HG03025 (cell line): ENCODE results near the gene CHMP1A.
"Not testable (repeated sequence)": the region's sequence is repeated elsewhere in the genome, so short reads cannot be mapped to it uniquely, and the experiment has no call there.

ENCODE experiments used
- ATAC-seq: cut with Tn5 transposase; IDR thresholded peaks from one replicate; pipeline ENCODE4 v1.9.1; 2021; ENCODE audit warnings: mild to moderate bottlenecking, moderate library complexity; ENCODE audit not compliant: unreplicated experiment, low FRiP score

The CHMP1A gene

DNA sequence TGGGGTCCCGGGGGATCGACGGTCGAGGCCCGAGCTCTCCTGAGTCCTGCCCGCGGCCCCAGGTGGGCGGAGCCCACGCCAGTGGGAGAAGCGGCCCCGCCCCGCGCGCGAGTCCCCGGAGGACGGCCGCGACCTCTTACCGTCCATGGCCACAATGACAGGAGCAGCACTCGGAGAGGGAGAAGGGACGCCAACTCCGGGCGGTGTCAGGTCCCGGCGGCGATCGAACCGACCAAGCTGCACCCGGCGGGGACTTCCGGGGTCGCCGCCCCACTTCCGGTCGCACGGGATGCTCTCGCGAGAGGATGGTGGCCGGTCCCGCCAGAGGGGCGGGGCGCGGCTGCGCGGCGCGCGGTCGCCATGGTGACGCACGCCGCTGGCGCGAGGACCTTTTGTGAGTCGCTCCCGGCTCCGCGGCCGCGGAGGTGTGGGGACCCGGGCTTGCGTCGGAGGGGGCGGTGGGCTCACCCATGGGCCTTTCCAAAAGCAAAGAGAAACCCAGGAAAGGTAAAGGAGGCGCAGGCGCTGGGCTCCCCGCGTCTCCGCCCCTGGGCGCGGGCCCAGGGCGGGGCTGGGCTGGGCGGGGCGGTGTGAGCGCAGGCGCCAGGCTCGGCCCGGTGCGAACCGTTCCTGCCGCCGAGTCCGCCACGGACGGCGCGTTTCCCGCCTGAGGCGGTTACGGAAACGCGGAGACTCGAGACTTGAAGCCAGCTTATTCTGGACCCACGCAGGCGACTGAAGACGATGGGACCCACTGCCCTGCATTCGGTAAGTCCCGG is at the start of gene CHMP1A, which contains the start of gene SPATA33:
Gene CHMP1A, minus strand, starts transcription at position 267 of the 779 bp plus-strand sequence. Its CDS starts 120 bp downstream, at position 147.
Gene SPATA33, plus strand, starts transcription at position 395 of the 779 bp plus-strand sequence. Its CDS starts 76 bp downstream, at position 471.
- peak; percentile 79 for ATAC-seq

DNA sequence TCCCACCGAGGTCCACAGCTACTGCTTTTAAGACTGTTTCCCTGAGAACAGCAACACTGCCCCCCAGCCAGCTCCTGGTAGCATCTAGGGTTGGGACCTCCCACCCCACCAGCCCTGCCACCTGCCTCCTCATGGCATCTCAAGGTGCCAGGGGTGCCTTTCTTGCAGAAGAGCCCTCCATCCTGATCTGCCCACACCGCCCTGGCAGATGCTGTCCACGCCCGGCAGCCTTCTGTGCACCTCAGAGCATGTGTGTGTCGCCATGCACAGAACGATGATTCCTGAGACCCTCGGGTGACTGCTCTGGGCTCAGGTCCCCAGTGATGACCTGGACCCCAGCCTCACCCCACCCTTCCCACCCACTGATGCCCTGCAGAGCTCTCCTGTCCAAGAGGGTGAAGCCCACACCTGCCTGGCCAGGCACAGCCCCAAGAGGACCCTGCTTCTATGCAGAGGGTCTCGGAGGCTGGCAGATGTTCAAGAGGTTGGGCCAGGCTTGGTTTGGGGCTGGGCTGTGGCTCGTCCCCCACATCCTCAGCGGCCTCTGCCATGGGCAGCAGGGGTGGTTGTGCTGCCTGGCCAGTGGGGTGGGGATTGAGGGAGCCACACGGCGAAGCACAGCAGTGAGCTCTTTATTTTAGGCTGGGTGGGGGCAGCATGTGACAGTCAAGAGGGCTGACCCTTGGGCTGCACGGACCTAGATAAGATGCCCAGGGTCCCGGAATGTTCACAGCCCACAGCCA is 49.2 kb upstream of the CHMP1A start:
- no peak for ATAC-seq

DNA sequence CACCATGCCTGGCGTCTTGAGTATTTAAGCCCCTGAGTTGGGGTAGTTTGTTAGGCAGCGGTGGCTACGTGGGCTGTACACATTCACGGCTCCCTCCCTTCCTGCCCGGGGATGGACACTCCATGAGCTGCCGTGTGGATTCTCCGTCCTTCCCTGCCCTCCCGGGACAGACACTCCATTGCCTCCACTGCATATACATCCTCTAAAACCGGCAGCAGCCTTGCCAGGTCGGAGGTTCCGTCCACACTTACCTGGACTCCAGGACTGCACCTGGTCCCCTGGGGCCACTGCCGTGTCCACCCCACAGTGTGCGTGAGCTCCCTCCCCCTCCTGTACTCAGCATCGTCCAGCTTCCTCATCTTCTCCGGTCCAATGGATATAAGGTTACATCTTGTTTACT is 47.5 kb upstream of the CHMP1A start:
- no peak for ATAC-seq

DNA sequence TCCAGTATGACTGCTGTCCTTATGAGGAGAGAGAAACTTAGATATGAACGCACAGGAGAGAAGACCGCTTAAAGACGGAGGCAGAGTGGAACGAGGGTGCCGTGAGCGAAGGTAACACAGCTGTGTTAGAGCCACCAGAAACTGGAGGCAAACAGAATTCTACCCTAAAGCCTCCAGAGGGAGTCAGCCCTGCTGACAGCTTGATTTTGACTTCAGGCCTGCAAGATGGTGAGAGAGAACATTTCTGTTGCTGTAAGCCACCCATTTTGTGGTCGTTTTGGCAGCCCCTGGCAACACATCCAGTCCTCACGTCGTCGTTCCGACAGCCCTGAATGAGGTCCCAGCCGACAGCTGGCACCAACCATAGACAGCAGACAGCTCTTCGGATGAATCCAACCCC is 46.8 kb upstream of the CHMP1A start:
- no peak for ATAC-seq

DNA sequence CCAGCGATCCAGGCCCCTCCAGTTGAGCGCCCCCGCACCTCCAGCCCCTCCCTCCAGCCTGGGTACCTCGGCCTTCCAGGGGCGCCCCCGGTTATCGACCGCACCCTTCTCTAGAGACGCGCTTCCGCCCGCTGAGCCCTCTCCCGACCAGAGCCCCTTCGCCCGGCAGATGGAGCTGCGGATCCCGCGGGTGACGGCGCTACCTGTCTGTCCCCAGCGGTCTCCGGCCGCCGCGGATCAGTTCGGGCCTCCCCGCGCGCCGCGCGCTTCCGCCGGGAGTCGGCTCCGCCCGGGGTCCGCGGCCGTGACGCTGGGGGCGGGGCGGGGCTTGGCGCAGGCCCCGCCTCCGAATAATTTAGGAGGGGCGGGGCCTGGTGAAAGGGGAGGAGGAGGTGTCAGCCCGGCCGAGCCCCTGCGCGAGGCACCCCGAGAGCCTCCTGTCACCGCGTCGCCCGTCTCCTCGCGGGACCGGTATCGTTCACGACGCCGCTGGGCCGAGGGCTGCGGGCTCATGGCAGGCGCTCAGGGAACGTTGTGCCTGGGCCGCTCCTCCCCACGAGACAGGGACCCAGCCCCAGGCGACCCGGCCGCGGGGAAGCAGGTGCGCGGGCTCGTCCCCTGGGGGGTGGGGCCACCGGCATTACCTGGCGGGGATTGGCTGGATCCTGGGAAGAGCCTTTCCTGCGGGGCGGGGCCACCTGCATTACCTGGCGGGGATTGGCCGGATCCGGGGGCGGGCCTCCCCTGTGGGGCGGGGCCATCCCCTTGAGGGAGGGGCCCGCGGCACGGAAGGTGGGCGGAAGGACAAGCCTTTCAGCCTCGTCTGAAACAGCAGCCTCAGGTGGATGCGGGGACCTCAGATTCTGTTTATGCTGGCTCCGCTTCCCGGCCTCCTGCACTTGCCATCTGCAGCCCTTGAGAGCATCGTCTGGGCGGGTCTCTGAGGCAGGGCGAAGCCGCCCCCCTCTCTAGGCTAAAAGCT is 44.2 kb upstream of the CHMP1A start, which contains the start of gene SPATA2L:
Gene SPATA2L, minus strand, starts transcription at position 281 of the 982 bp plus-strand sequence. CDS start 473 bp downstream, outside the sequence.
- peak; percentile 56 for ATAC-seq

DNA sequence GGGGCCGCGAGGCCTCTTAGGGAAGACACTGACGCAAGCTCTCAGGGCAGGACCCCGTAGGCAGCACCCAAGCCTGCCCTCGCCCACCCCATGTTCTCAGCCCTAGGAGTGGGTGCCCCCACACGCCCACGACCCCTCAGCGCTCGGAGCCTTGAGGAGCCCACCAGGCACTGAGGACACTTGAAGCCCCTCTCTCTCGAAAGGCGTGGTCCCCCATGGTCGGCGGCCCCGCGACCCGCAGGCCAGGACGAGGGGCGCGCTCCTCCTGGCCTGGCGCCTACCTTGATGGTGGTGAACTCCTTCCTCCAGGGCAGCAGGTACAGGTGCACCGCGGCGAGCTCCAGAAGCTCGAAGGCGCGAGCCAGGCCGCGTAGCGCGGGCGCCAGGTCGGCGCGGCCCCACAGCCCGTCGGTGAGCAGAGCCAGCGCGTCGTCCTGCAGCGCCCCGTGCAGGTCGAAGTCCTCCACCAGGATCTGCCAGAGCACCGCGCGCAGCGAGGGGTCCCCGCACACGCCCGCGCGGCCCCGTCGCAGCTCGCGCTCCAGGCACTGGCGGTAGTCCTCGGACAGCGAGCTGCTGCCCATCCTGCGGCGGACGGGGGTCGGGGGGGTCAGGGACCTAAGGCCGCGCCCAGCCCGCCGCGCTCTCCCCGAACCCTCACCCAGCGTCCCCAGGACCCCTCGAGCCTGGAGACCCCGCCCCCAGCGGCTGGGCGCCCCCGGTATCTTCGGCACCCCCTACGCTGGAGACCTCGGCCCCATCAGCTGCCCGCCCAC is 43.3 kb upstream of the CHMP1A start:
- ATAC-seq, result no peak

DNA sequence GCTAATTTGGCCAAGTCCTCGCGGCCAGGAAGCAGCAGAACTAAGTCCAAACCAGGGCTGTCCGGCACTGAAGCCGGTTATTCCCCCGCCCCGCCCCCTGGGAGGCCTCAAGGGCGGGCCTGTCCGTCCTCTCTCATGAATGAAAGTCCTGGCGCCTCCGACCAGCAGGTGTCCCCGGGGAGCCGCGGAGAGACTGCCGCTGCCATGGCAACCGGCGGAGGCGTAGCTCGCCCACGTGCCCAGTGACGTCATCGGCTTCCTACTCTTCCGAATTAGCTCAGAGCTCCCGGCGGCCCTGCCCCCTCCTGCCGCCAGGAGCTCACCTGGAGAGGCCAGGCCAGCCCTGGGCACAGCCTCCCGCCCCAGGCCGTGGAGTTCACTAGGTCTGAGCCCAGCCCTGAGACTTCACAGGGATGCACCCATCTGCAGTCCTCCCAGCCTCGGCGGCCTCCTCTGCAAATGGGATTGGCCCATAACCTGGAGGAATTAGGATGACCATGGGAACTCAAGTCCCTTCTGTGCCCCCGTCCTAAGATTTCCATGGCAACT is 42.7 kb upstream of the CHMP1A start:
- peak; percentile 28 for ATAC-seq

DNA sequence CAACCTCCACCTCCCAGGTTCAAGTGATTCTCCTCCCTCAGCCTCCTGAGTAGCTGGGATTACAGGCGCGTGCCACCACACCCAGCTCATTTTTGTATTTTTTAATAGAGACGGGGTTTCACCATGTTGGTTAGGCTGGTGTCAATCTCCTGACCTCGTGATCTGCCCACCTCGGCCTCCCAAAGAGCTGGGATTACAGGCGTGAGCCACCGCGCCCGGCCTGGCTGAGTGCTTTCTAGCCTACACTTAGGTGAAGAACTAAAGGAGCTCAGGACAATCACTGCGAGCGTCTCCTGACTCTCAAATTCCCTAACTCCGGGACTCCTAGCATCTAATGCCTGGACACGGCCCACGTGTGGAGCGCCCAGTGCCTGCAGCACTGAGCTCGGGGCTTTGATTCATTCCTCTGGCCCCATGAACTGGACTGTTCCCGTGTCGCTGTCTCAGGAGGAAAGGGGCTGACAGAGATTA is 42.2 kb upstream of the CHMP1A start:
- ATAC-seq, result not testable (repeated sequence)

DNA sequence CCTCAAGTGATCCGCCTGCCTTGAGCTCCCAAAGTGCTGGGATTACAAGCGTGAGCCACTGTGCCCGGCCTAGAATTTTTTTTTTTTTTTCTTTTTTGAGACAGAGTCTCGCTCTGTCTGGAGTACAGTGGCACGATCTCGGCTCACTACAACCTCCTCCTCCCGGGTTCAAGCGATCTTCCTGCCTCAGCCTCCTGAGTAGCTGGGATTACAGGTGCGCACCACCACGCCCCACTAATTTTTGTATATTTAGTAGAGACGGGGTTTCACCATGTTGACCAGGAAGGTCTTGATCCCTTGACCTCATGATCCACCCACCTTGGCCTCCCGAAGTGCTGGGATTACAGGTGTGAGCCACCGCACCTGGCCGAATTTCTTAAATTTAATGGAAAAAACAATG is 41.2 kb upstream of the CHMP1A start:
- ATAC-seq, result not testable (repeated sequence)

DNA sequence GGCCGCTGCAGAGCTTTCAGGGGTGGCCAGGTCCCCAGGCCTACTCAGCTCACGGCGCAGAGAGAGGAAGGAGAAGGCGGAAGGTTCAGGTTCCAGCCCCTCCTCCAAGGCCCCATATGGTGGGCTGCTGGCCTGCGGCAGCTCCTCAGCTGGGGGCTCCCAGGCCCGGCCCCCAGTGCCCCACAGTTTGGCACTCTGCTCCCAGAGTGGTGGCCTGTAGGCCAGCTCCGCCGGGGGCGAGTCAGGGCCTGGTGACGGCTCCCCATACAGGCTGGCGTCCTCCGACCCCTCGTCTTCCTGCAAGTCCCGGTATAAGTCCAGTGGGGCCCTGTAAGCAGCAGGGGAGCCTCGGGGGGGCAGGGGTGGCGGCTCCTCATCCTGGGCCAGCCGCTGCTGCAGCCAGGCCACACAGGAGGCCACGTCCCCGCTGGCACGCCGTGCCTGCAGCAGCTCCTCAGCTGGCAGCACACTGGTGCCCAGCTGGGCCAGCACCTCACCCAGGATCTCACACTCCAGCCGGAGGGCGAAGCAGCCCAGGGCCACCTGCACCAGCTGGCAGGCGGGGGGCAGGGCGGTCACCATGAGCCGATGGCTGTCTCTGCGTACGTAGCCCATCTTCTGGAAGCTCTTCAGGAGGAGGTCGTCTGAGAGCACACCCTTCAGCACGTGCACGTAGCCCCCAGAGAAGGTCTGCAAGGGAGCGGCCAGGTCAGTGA is 40.3 kb upstream of the CHMP1A start:
- no peak for ATAC-seq

DNA sequence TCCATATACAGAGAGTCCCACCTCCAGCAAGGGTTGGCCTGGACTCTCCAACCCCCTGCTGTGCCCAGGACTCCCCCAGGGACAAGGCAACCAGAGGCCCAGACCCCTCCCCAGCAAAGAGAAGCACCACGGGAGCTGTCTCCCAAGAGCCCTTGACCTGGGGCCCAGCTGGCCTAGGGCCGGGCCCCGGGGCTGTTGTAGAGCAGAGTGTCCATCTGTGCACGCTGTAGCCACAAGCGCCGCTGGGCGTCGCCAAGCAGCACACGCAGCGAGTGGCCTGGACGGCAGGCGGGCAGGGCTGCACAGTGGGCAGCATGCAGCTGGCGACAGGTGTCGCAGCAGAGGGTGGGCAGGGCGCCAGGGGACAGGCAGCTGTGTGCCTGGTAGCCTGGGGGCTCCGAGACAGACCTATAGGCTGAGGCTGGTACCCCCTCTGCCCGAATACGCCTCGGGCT is 39.7 kb upstream of the CHMP1A start:
- ATAC-seq, result no peak

DNA sequence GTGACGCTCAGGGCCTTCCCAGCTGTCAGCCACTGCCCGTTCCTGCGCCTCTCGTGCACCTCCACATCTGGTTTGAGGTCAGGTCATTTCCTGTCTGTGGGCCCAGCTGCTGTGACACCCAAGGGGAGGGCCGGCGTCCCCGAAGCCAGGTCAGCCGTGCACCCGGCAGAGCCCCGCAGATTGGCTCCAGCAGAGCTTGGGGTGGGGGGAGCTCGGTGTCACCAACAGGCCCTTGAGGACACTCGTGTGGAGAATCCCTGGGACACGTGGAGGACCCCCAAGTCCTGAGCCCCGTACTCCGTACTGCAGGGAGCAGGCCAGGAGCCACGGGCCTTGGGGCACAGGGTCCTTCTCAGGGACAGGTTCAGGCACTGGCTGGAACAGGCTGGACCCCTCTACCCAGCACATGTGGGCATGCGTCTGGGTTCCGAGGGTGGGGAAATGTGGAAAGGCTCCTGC is 39.2 kb upstream of the CHMP1A start:
- ATAC-seq, result no peak

DNA sequence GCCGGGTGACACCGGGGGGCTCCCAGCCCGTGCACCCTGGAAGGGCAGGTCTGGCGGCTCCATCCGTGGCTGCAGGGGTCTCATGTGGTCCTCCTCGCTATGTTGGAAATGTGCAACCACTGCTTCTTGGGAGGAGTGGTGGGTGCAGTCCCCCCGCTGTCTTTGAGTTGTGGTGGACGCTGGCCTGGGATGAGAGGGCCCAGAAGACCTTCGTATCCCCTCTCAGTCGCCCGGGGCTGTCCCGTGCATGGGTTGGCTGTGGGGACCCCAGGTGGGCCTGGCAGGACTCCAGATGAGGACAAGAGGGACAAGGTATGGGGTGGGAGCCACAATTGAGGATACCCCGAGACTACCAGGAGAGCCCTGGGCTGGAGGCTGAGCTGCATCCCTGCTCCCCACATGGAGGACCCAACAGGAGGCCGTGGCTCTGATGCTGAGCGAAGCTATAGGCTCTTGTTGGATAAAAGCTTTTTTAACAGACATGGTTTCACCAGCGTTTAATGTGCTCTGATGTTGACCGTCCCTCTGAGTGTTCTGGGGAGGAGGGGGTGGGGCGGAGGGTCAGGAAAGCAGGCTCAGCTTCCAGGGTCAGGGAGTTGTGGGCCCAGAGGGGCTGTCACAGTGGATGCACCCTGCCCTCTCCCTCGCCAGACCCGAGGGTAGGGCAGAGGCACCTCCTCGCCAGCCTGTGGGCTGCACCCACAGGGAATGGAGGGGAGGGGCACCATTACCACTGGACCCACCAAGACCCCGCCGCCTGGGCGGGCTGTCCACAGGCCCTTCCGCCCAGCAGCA is 38.6 kb upstream of the CHMP1A start:
- no peak for ATAC-seq

DNA sequence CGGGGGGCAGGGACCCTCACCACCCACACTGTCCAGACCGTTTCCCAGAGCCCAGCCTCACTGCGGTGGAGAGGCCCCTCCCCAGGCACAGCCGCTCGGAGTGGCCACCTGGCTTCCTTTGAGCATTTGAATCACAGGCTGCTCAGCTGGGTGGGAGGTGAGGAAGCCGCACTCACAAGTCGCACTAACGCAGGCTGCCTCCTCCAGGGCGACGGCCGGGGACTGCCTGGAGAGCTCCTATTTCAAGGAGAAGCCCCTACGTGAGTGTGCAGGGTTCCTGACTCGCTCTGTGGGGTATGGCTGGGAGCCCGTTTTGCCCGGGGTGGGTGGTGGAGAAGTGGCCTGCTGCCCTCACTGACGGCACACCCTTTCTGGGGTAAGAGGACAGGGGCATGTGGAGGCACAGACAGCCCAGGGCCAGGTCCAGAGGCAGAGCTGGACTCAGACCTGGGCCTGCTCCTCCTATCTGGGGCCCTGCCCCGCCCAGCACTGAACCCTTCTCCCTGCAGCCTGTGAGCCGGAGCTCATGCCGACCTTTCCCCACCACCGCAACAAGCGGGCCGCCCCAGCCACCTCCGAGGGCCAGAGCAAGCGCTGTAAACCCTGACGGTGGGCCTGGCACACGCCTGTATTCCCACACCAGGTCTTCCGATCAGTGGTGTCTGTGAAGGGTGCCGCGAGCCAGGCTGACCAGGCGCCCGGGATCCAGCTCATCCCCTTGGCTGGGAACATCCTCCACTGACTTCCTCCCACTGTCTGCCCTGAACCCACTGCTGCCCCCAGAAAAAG is 37.8 kb upstream of the CHMP1A start:
- no peak for ATAC-seq

DNA sequence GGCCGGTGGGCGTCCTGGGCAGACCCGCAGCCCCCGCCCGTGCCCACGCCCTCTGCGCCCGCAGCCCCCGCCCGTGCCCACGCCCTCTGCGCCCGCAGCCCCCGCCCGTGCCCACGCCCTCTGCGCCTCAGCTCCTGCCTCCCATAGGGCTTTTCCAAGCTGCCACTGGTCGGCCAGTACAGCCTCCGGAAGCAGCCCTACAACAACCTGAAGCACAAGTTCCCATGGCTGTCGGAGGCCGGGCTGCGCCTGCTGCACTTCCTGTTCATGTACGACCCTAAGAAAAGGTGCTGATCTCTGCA is 37.2 kb upstream of the CHMP1A start:
- not testable (repeated sequence) for ATAC-seq

DNA sequence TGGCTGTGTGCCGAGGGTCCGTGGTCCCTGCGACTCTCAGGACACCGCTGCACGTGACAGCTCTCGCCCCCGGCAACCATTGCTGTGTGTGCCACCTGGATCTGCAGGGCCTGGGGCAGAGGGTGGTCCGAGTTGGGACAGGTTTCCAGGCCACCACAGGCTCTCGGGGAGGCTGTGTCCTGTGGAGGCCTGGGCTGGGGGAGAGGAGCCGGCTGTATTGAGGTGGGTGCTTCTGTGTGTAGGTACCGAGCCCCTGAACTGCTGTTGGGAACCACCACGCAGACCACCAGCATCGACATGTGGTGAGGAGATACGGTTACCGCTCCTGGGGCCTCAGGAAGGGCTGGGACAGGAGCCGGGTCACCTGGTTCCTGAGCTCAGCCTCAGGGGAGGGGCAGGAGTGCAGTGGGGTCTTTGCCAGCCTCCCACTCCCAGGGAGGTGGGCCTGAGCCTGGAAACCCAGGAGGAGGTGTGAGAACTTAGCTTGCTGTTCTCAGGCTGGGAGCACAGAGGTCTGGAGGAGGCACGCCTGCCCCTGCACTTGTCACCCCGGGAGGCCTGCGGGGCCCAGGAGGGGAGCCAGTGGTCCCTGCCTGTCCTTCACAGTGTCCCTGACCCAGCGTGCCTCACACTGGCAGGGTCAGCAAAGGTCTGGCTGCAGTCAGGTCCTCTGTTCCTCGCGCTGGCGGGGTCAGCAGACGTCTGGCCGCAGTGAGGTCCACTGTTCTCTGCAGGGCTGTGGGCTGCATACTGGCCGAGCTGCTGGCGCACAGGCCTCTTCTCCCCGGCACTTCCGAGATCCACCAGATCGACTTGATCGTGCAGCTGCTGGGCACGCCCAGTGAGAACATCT is 36.6 kb upstream of the CHMP1A start:
- no peak for ATAC-seq
